ENCODE measurements around the gene PLK5. TPM values are rescaled to one million over a fixed set of nuclear protein-coding genes. Genes with fewer than 3 reads are reported as not detected.

The PLK5 gene
- total RNA-seq, 1 donor from 2014 or later = not detected

DNA sequence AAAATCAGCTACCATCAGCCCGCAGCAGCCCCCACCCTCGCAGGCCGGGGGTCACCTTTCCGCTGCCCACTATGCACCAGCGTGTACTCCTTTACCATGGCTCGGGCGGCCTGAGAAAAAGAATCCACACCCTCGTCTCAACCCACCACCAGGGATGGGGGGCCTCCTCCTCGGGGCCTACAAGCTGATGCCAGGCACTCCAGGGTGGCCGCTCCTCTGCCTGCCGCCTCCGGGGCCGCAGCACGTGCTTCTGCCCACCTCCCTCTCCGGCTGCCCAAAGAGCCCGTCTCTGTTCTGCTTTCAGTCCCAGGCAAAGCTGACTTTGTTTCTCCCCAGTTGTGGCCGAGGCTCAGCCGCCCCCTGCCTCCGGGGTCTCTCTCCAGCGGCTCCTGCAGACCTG is 55.3 kb downstream of the PLK5 start:
- DNase-seq = no peak

- no peak for DNase-seq
Measured at GRCh38 chr19:1580382-1580781, 56.5 kb downstream of the PLK5 start.

GRCh38 chr19:1580957-1581356 is 57.1 kb downstream of the PLK5 start:
- DNase-seq = no peak

GRCh38 chr19:1582201-1582600 is 58.3 kb downstream of the PLK5 start:
- DNase-seq = no peak

DNA sequence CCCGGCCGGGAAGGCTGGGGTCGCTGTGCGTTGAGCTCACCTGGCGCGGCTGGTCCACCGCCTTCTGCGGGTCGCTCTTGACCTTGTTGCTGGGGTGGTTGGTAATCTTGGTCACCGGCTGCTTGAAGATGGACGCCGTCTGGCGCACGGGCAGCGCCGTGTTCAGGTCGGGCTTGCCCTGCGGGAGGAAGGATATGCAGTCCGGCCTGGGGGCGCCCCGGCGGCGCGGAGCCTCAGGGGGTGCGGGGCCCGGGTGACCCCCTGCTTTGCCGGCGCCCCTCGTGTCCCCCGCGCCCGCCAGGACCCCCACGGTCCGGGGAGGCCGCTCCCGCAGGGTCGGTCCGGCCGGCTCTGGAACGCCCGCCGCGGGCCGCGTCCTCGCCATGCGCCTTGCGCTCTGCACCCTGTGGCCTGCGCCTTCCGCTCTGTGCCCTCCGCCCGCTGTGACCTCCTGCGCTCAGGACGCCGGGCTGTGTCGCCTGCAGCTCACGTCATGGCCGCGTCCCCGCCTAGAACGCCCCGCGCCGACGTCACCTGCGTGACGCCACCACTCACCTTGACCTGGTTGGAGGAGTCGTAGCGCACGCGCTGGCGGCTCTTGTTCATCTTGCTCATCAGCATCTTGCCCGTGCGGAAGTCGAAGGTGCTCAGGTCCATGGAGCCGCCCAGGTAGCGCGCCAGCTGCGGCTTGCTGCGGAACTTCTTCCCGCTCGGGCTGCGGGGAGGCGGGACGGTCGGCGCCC is 60.8 kb downstream of the PLK5 start:
- no peak for DNase-seq

- no peak for DNase-seq
Measured at GRCh38 chr19:1585243-1585580, 61.3 kb downstream of the PLK5 start.

Other genes starting within 250 kb of the PLK5 start
- 22.0 and 25.0 TPM in 2 replicates for gene FAM174C, start 248.5 kb upstream of the PLK5 start, total RNA-seq
- gene EFNA2, start 238.2 kb upstream of the PLK5 start, total RNA-seq = not detected in 2 replicates
- 98.8 and 104 TPM in 2 replicates for gene NDUFS7, start 140.2 kb upstream of the PLK5 start, total RNA-seq
- gene GAMT, start 122.5 kb upstream of the PLK5 start, total RNA-seq = 10.7 and 14.8 TPM in 2 replicates
- gene DAZAP1, start 116.5 kb upstream of the PLK5 start, total RNA-seq = 58.0 and 104 TPM in 2 replicates
- 380 and 637 TPM in 2 replicates for gene RPS15, start 85.7 kb upstream of the PLK5 start, total RNA-seq
- 0.23 and 0.34 TPM in 2 replicates for gene APC2, start 74.0 kb upstream of the PLK5 start, total RNA-seq
- 22.0 and 28.1 TPM in 2 replicates for gene C19orf25, start 44.9 kb upstream of the PLK5 start, total RNA-seq
- 0.68 and 1.1 TPM in 2 replicates for gene PCSK4, start 33.7 kb upstream of the PLK5 start, total RNA-seq
- 0.34 and 1.0 TPM in 2 replicates for gene REEP6, start 32.9 kb upstream of the PLK5 start, total RNA-seq
- 0.19 TPM in 1 of 2 replicates, not detected in the other for gene ADAMTSL5, start 11.1 kb upstream of the PLK5 start, total RNA-seq
- gene MEX3D, start 44.2 kb downstream of the PLK5 start, total RNA-seq = 82.4 and 121 TPM in 2 replicates
- 119 and 194 TPM in 2 replicates for gene MBD3, start 68.8 kb downstream of the PLK5 start, total RNA-seq
- gene UQCR11, start 81.4 kb downstream of the PLK5 start, total RNA-seq = 48.8 and 62.1 TPM in 2 replicates
- gene TCF3, start 128.5 kb downstream of the PLK5 start, total RNA-seq = 94.1 and 144 TPM in 2 replicates
- not detected in 2 replicates for gene ONECUT3, start 229.4 kb downstream of the PLK5 start, total RNA-seq